ENCODE data around the gene TMOD1. TPM values are rescaled to one million over a fixed set of nuclear protein-coding genes. Genes with fewer than 3 reads are reported as not detected.

The TMOD1 gene
- total RNA-seq, 2 donors from 2014 or later = 1.0 to 4.9 TPM

DNA sequence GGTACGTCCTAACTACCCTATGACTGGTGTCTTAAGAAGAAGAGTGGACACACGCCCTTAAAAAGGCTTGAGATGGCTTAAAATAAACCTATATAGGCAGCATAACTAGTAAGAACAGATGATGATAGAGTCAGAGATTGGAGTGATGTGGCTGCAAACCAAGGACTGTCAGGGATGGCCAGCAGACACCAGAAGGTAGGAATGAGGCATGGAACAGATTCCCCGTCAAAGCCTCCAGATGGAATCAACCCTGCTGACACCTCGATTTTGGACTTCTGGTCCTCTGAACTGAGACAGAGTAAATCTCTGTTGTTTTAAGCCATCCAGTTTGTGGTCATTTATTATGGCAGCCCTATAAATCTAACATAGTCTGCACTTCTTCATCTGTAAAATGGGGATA, 7.4 kb downstream of the TMOD1 start:
- no peak for DNase-seq
- H3K36me3 ChIP-seq = no peaks in the 10 kb centered on the region
- TF ChIP-seq, protein P1, sequence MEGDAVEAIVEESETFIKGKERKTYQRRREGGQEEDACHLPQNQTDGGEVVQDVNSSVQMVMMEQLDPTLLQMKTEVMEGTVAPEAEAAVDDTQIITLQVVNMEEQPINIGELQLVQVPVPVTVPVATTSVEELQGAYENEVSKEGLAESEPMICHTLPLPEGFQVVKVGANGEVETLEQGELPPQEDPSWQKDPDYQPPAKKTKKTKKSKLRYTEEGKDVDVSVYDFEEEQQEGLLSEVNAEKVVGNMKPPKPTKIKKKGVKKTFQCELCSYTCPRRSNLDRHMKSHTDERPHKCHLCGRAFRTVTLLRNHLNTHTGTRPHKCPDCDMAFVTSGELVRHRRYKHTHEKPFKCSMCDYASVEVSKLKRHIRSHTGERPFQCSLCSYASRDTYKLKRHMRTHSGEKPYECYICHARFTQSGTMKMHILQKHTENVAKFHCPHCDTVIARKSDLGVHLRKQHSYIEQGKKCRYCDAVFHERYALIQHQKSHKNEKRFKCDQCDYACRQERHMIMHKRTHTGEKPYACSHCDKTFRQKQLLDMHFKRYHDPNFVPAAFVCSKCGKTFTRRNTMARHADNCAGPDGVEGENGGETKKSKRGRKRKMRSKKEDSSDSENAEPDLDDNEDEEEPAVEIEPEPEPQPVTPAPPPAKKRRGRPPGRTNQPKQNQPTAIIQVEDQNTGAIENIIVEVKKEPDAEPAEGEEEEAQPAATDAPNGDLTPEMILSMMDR (IDR thresholded peaks at IDR 0.05) = no peak

DNA sequence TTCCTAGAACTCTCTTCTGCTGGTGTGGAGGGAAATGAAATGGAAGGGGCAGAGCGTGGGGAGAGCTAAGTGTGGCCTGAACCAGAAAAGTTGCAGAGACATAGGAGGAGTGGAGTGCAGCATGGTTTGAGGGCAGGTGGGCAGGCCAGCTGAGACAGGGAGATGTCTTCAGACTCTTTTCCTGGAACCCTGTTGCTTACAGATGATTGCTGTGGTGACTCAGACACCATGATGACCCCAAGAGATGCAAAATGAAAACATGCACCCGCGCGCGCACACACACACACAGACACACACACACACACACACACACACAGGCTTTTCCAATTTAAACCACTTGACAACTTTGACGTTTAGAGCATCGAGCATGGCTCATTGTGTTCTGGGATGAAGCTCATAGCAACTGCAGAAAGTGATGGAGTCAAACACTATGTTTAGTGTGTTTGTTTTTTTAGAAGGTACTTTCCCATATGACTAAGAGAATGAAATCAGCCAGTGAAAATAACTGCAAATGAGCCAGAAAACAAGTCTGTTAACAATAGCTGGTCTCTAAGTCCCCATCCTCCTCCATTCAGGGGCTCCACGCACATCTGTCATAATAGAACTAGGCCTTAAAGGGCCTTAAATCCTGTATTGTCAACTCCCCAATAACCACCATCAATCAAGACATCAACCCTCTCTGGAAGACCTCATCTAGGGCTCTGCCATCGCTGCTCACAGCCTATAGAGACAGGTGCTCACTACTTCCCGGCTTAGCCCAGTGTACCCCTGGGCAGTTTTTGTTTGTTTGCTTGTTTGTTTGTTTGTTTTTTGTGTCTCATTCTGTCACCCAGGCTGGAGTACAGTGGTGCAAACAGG, 9.6 kb downstream of the TMOD1 start:
- Histone ChIP-seq H3K27me3 (no peaks in the 10 kb centered on the region), H3K9ac (ENCODE audit: low read depth in 2 of 2, low read length in 2 of 2) (no peak overlapping the region), H3K4me3 (no peak overlapping the region), H3K4me1 (no peaks in the 10 kb centered on the region), H3K36me3 (no peaks in the 10 kb centered on the region), H3K9me3 (no peaks in the 10 kb centered on the region), H3K27ac (no peak overlapping the region)
- intact Hi-C loops (cut with DNase I) = no loop called here
- TF ChIP-seq, protein P1 (IDR thresholded peaks at IDR 0.05) = no peak
- DNase-seq = no peak

More for the DNA sequence above, 7.4 kb downstream of the TMOD1 start:
- Histone ChIP-seq H3K4me1 (no peaks in the 10 kb centered on the region), H3K9ac (ENCODE audit: low read depth in 2 of 2, low read length in 2 of 2) (no peak overlapping the region), H3K4me3 (no peak overlapping the region), H3K9me3 (no peaks in the 10 kb centered on the region), H3K27ac (no peak overlapping the region), H3K27me3 (peaks cover 6% of the 10 kb centered on the region)
- intact Hi-C loops (cut with DNase I) = no loop called here

DNA sequence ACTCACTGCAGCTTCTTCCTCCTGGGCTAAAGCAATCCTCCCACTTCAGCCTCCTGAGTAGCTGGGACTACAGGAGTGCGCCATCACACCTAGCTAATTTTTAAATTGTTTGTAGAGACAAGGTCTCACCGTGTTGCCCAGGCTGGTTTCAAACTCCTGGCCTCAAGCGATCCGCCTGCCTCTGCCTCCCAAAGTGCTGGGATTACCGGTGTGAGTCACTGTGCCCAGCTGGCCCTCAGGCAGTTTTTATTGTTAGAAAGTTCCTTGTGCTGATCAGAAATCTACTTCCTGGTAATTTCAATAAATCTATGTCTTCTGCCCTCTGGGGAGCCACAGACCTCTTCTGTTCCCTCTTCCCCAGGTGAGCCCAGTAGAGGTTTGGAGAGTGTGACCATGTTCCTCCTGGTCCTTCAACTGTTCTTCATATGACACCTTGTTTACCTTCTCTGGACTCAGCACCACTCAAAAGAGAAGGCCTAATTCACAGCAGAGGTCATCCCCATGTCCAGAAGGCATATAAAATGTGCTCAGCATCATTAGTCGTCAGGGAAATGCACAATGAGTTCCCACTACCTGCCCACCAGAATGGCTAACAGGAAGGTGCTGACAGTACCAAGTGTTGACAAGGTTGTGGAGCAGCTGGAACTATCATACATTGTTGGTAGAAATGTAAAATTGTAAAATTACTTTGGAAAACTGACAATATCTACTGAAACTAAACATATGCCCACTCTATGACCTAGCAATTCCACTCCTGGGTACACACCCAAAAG, 10.4 kb downstream of the TMOD1 start:
- TF ChIP-seq, protein P1 (IDR thresholded peaks at IDR 0.05) = no peak
- H3K4me3 ChIP-seq = no peak overlapping the region
- H3K27ac ChIP-seq = no peak overlapping the region
- no peaks in the 10 kb centered on the region for H3K27me3 ChIP-seq
- intact Hi-C loops (cut with DNase I) = no loop called here
- H3K36me3 ChIP-seq = no peaks in the 10 kb centered on the region
- H3K9ac ChIP-seq (ENCODE audit: low read depth in 2 of 2, low read length in 2 of 2) = no peak overlapping the region
- no peaks in the 10 kb centered on the region for H3K4me1 ChIP-seq
- no peak for DNase-seq
- no peaks in the 10 kb centered on the region for H3K9me3 ChIP-seq

DNA sequence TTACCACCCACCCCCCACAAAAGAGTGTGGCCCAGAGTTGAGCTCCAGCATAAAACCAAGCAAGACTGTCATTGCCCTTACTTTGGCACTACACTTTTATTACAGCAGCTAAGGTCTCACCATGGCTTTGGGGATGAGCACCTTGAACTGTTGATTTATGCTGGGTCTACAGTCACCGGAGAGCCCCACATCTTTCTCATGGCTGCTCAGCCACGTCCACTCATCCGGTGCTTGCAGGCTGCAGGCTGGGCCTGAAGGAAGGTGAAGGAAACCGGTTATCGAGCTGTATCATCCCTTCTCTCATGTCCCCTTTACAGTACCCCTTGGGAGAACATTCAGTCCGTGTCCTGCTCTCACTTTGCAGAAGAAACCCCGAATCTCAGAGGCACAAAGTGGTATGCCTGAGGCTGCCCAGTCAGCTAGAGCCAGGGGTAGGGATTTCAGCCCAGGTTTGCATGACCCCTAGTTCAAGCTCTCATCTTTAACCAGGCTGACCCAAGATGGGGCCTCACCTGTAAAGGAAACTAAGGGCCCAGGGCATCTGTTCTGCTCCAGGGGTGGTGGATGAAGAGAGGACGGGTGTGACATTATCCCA, 11.6 kb downstream of the TMOD1 start:
- Histone ChIP-seq H3K9ac (ENCODE audit: low read depth in 2 of 2, low read length in 2 of 2) (no peak overlapping the region), H3K9me3 (no peaks in the 10 kb centered on the region), H3K27me3 (no peaks in the 10 kb centered on the region), H3K27ac (no peak overlapping the region), H3K36me3 (no peaks in the 10 kb centered on the region), H3K4me3 (no peak overlapping the region), H3K4me1 (no peaks in the 10 kb centered on the region)
- intact Hi-C loops (cut with DNase I) = no loop called here
- TF ChIP-seq, protein P1 (IDR thresholded peaks at IDR 0.05) = no peak
- no peak for DNase-seq

DNA sequence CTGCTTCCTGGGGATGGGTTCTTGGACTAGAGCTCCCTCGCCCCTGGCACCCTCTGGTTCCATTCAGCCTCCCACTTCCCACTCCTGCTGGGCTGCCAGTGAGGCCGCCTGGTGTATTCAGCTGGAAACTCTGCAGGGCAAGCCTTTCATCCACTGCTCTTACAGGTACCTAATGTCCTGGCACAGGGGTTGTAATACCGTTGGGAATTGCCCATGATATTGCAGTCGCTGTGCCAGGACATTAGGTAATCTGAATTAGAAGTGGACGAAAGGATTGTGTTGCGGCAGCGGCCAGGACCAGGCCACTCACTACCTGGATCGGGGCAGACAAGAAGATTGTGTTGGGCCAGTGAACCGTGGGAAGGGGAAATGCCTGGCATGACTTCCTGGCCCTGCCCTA, 13.1 kb downstream of the TMOD1 start:
- intact Hi-C loops (cut with DNase I) = no loop called here
- H3K27me3 ChIP-seq = no peaks in the 10 kb centered on the region
- H3K36me3 ChIP-seq = no peaks in the 10 kb centered on the region
- no peak overlapping the region for H3K9ac ChIP-seq (ENCODE audit: low read depth in 2 of 2, low read length in 2 of 2)
- no peak overlapping the region for H3K4me3 ChIP-seq
- TF ChIP-seq, protein P1 (IDR thresholded peaks at IDR 0.05) = no peak
- DNase-seq = no peak
- H3K9me3 ChIP-seq = no peaks in the 10 kb centered on the region
- H3K27ac ChIP-seq = no peak overlapping the region
- H3K4me1 ChIP-seq = peaks cover 3% of the 10 kb centered on the region
